Endodermal cell (in vitro differentiated cells): Measurements from ENCODE around the gene PLXNB2. TPM values are rescaled to one million over a fixed set of nuclear protein-coding genes. Genes with fewer than 3 reads are reported as not detected.

ENCODE experiments used
- DNase-seq: peaks from one replicate; pipeline ENCODE4 v3.0.0-alpha.2; 2017
- H3K27ac ChIP-seq: 2 replicates; pipeline ENCODE4 v1.5.1; 2013; ENCODE audit warnings: mild to moderate bottlenecking, low read depth, low read length, moderate library complexity
- H3K27me3 ChIP-seq: 2 replicates; pipeline ENCODE4 v1.6.1; 2013; ENCODE audit warnings: mild to moderate bottlenecking, low read length, moderate library complexity; ENCODE audit not compliant: insufficient read depth, control insufficient read depth, poor library complexity, severe bottlenecking
- H3K36me3 ChIP-seq: 2 replicates; pipeline ENCODE4 v1.7.0; 2013; ENCODE audit warnings: mild to moderate bottlenecking, low read length, moderate library complexity; ENCODE audit not compliant: control insufficient read depth, insufficient read depth
- H3K4me1 ChIP-seq: one replicate; pipeline ENCODE4 v1.7.0; 2013; ENCODE audit warnings: low read length; ENCODE audit not compliant: control insufficient read depth, insufficient read depth
- H3K4me3 ChIP-seq: 2 replicates; pipeline ENCODE4 v1.5.1; 2013; ENCODE audit warnings: mild to moderate bottlenecking, low read length, moderate library complexity
- H3K9ac ChIP-seq: 2 replicates; pipeline ENCODE4 v1.6.1; 2013; ENCODE audit warnings: mild to moderate bottlenecking, low read length, moderate library complexity; ENCODE audit not compliant: poor library complexity, severe bottlenecking; ENCODE audit errors: extremely low read depth
- H3K9me3 ChIP-seq: 2 replicates; pipeline ENCODE4 v1.6.1; 2013; ENCODE audit warnings: mild to moderate bottlenecking, low read length, moderate library complexity; ENCODE audit not compliant: control insufficient read depth
- H3K27ac Mint-ChIP-seq: 2 replicates; pipeline ENCODE4 v1.8.0; 2020; ENCODE audit warnings: mixed read lengths
- H3K27me3 Mint-ChIP-seq: 2 replicates; pipeline ENCODE4 v1.8.0; 2021; ENCODE audit warnings: mild to moderate bottlenecking, mixed read lengths; ENCODE audit not compliant: insufficient read depth
- H3K36me3 Mint-ChIP-seq: 2 replicates; pipeline ENCODE4 v1.8.0; 2020; ENCODE audit warnings: low read depth, mixed read lengths
- H3K4me1 Mint-ChIP-seq: 2 replicates; pipeline ENCODE4 v1.8.0; 2020; ENCODE audit warnings: mixed read lengths
- H3K4me3 Mint-ChIP-seq: 2 replicates; pipeline ENCODE4 v1.8.0; 2020; ENCODE audit warnings: mild to moderate bottlenecking, moderate library complexity, mixed read lengths
- H3K9me3 Mint-ChIP-seq: 2 replicates; pipeline ENCODE4 v1.8.0; 2020; ENCODE audit warnings: mild to moderate bottlenecking, mixed read lengths
- WGBS, 2 experiments: methylation state at CpG; one replicate each; pipeline versions ENCODE4 v1.1.5 to v1.1.7; 2013; ENCODE audit warnings: missing lambda C conversion rate in 2 of 2, mixed read lengths in 1 of 2; ENCODE audit not compliant: insufficient coverage in 1 of 2, insufficient read length in 1 of 2; 5-methylcytosine and 5-hydroxymethylcytosine counted together
- total RNA-seq, 2 donors: library from RNA; stranded (reverse); fragmentation: NEBNext Ultra II Directional in 1 of 2; extraction: Animal tissue kit (Norgen Biotek cat#: 25700) in 1 of 2; gene quantifications; 2 replicates in 1 of 2; 3 replicates in 1 of 2; pipeline ENCODE4 v1.2.1, GENCODE V29; 2021
- TF ChIP-seq, protein P1 (sequence below): fragments of 200-600 bp; sonication (generic); conservative IDR thresholded peaks from 2 replicates; pipeline ENCODE4 v1.5.0; 2021; ENCODE audit warnings: antibody characterized with exemption, mild to moderate bottlenecking

The PLXNB2 gene
- total RNA-seq, 2 donors from 2014 or later = 94.7 to 97.7 TPM

- peaks cover 5% of the 10 kb centered on the region for H3K27me3 ChIP-seq
- no peak within 1 kb of the TSS for H3K27ac ChIP-seq
- no peaks in the 10 kb centered on the region for H3K9me3 ChIP-seq
- DNase-seq = peak; percentile 82
- 9 to 12% methylated on average over 15 to 60 of the region's 61 CpGs for WGBS, 2 experiments
- H3K4me3 ChIP-seq = peak within 1 kb of the TSS; percentile 77
- TF ChIP-seq, protein P1, sequence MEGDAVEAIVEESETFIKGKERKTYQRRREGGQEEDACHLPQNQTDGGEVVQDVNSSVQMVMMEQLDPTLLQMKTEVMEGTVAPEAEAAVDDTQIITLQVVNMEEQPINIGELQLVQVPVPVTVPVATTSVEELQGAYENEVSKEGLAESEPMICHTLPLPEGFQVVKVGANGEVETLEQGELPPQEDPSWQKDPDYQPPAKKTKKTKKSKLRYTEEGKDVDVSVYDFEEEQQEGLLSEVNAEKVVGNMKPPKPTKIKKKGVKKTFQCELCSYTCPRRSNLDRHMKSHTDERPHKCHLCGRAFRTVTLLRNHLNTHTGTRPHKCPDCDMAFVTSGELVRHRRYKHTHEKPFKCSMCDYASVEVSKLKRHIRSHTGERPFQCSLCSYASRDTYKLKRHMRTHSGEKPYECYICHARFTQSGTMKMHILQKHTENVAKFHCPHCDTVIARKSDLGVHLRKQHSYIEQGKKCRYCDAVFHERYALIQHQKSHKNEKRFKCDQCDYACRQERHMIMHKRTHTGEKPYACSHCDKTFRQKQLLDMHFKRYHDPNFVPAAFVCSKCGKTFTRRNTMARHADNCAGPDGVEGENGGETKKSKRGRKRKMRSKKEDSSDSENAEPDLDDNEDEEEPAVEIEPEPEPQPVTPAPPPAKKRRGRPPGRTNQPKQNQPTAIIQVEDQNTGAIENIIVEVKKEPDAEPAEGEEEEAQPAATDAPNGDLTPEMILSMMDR = no peak
- Mint-ChIP-seq H3K27ac (no peak within 1 kb of the TSS), H3K4me1 (peaks cover 5% of the 10 kb centered on the region), H3K4me3 (peak within 1 kb of the TSS; percentile 59), H3K27me3 (peaks cover 35% of the 10 kb centered on the region), H3K36me3 (peaks cover 5% of the 10 kb centered on the region), H3K9me3 (no peaks in the 10 kb centered on the region)
- no peaks in the 10 kb centered on the region for H3K4me1 ChIP-seq
- peak within 1 kb of the TSS; percentile 34 for H3K9ac ChIP-seq
- peaks cover 10% of the 10 kb centered on the region for H3K36me3 ChIP-seq
Measured at GRCh38 chr22:50261615-50262459, 45.6 kb downstream of the PLXNB2 start, which contains the start of gene MAPK12. Gene MAPK12, minus strand, starts transcription at chr22:50261683. Its CDS starts 174 bp downstream, at chr22:50261509.

GRCh38 chr22:50260801-50261614, 46.4 kb downstream of the PLXNB2 start:
- Mint-ChIP-seq H3K9me3 (no peaks in the 10 kb centered on the region), H3K4me1 (peaks cover 5% of the 10 kb centered on the region), H3K4me3 (peak overlapping the region; percentile 56), H3K27me3 (peaks cover 27% of the 10 kb centered on the region), H3K27ac (no peak overlapping the region), H3K36me3 (peaks cover 5% of the 10 kb centered on the region)
- H3K9me3 ChIP-seq = no peaks in the 10 kb centered on the region
- H3K27me3 ChIP-seq = no peaks in the 10 kb centered on the region
- peak overlapping the region; percentile 34 for H3K9ac ChIP-seq
- H3K36me3 ChIP-seq = peaks cover 10% of the 10 kb centered on the region
- peak; percentile 78 for DNase-seq
- no peaks in the 10 kb centered on the region for H3K4me1 ChIP-seq
- TF ChIP-seq, protein P1 = no peak
- WGBS, 2 experiments = 1 to 2% methylated on average over 56 to 92 of the region's 92 CpGs
- H3K4me3 ChIP-seq = peak overlapping the region; percentile 77
- H3K27ac ChIP-seq = no peak overlapping the region

GRCh38 chr22:50260434-50260800, 47.0 kb downstream of the PLXNB2 start:
- Mint-ChIP-seq H3K4me3 (peak overlapping the region; percentile 56), H3K9me3 (no peaks in the 10 kb centered on the region), H3K27ac (no peak overlapping the region), H3K4me1 (peaks cover 5% of the 10 kb centered on the region), H3K36me3 (peaks cover 9% of the 10 kb centered on the region), H3K27me3 (peaks cover 22% of the 10 kb centered on the region)
- DNase-seq = no peak
- no peaks in the 10 kb centered on the region for H3K9me3 ChIP-seq
- WGBS, 2 experiments = 52 to 79% methylated on average over 2 to 9 of the region's 11 CpGs
- TF ChIP-seq, protein P1 = no peak
- H3K4me3 ChIP-seq = peak overlapping the region; percentile 77
- peaks cover 10% of the 10 kb centered on the region for H3K36me3 ChIP-seq
- peak overlapping the region; percentile 34 for H3K9ac ChIP-seq
- H3K27me3 ChIP-seq = no peaks in the 10 kb centered on the region
- H3K27ac ChIP-seq = no peak overlapping the region
- H3K4me1 ChIP-seq = no peaks in the 10 kb centered on the region
